ENCODE measurements around the gene DNAH2.

DNA sequence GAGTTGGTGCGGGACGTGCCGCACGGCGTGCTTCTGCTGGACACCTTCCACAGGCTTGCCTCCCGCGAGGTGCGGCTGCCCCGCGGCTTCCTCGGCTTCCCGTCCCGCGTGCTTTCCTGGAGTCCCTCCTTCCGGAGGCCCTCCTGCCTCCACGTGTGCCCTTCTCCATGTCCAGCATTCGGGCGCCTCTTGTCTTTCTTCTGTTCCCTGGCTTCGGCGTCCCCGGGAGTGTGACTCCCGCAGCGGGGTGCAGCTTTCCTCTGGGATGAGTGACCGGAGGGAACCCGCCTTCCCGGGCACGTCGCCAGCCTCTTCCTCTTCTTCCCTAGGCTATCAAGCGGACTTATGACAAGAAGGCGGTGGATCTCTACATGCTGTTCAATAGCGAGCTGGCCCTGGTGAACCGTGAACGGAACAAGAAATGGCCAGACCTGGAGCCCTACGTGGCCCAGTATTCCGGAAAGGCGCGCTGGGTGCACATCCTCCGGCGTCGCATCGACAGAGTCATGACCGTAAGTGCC, 23.0 kb downstream of the DNAH2 start:
- TF ChIP-seq POLR2A (IDR thresholded peaks at IDR 0.05) = no peak
- no peak for TF ChIP-seq EP300 (IDR thresholded peaks at IDR 0.05)

All from tibial nerve (tissue), 3 donors.